Testis (tissue), 2 donors: ENCODE results near the gene MRPL18.

Experiments used
- CTCF ChIP-seq, 3 experiments: fragments of 450-650 bp in 2 of 3; fragments of 200-600 bp in 1 of 3; sonication (generic) in 1 of 3; IDR thresholded peaks; one replicate each; pipeline ENCODE4 v1.5.1; 2016 to 2019; ENCODE audit warnings: antibody characterized with exemption in 3 of 3, mild to moderate bottlenecking in 2 of 3, moderate library complexity in 1 of 3
- POLR2A ChIP-seq: fragments of 450-650 bp; IDR thresholded peaks from one replicate; pipeline ENCODE4 v1.6.1; 2017; ENCODE audit warnings: antibody characterized with exemption, mild to moderate bottlenecking, moderate library complexity

- TF ChIP-seq CTCF (IDR thresholded peaks at IDR 0.05) (no peak), POLR2A (no peak)
Observed at GRCh38 chr6:159745081-159745480, 45.2 kb upstream of the MRPL18 start.
